Rectal smooth muscle tissue (tissue), 1 donor: ENCODE results near the gene HDGFL2.

ENCODE experiments used
- H3K27ac ChIP-seq: one replicate; pipeline ENCODE4 v1.7.0; 2013; ENCODE audit warnings: low read depth, low read length, inconsistent platforms
- H3K27me3 ChIP-seq: one replicate; pipeline ENCODE4 v1.7.0; 2013; ENCODE audit warnings: low read length; ENCODE audit not compliant: control insufficient read depth, insufficient read depth
- H3K36me3 ChIP-seq: one replicate; pipeline ENCODE4 v1.7.0; 2013; ENCODE audit warnings: low read length; ENCODE audit not compliant: control insufficient read depth, insufficient read depth
- H3K4me1 ChIP-seq: one replicate; pipeline ENCODE4 v1.7.0; 2013; ENCODE audit warnings: low read length; ENCODE audit not compliant: control insufficient read depth, insufficient read depth
- H3K4me3 ChIP-seq: one replicate; pipeline ENCODE4 v1.7.0; 2013; ENCODE audit warnings: low read length
- H3K9ac ChIP-seq: one replicate; pipeline ENCODE4 v1.7.0; 2013; ENCODE audit warnings: low read length

HDGFL2 gene

GRCh38 chr19:4457654-4458395 lies 14.3 kb upstream of the HDGFL2 start, which contains the start of gene UBXN6:
Gene UBXN6, minus strand, starts transcription at chr19:4457794. Its CDS starts 97 bp downstream, at chr19:4457697.
- Histone ChIP-seq H3K27ac (peak within 1 kb of the TSS; percentile 82), H3K4me3 (peak within 1 kb of the TSS; percentile 84), H3K27me3 (no peaks in the 10 kb centered on the region), H3K9ac (peak within 1 kb of the TSS; percentile 2), H3K36me3 (peaks cover 12% of the 10 kb centered on the region), H3K4me1 (peaks cover 11% of the 10 kb centered on the region)

DNA sequence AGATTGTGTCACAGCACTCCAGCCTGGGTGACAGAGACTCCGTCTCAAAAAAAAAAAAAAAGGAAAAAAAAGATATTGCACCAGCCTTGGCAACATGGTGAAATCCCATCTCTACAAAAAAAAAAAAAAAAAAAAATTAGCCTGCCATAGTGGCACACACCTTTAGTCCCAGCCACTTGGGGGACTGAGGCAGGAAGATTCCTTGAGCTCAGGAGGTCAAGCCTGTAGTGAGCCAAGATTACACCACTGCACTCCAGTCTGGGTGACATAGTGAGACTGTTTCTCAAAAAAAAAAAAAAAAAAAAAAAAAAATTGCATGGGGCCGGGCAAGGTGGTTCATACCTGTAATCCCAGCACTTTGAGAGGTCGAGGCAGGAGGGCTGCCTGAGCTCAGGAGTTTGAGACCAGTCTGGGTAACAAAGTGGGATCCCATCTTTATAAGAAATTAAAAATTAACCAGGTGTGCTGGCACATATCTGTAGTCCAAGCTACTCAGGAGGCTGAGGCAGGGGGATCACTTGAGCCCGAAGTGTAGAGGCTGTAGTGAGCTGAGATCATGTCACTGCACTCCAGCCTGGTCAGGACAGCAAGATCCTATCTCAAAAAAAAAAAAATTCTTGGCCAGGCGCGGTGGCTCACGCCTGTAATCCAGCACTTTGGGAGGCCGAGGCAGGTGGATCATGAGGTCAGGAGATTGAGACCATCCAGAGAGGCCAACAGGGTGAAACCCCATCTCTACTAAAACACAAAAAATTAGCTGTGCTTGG lies 7.1 kb upstream of the HDGFL2 start:
- Histone ChIP-seq H3K9ac (no peak overlapping the region), H3K4me1 (no peaks in the 10 kb centered on the region), H3K27me3 (no peaks in the 10 kb centered on the region), H3K4me3 (no peak overlapping the region), H3K36me3 (no peaks in the 10 kb centered on the region), H3K27ac (no peak overlapping the region)

DNA sequence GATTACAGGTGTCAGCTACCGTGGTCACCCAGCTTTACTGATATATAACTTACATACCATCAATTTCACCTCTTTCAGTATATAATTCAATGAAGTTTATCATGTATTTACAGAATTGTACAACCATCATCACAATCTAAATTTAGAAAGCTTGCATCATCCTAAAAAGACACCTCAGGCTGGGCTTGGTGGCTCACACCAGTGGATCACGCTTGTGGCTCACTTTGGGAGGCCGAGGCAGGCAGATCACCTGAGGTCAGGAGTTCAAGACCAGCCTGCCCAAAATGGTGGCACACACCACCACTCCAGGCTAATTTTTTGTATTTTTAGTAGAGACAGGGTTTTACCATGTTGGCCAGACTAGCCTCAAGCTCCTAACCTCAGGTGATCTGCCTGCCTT lies 4.3 kb upstream of the HDGFL2 start:
- no peak overlapping the region for H3K9ac ChIP-seq
- no peak overlapping the region for H3K4me3 ChIP-seq
- no peaks in the 10 kb centered on the region for H3K4me1 ChIP-seq
- H3K36me3 ChIP-seq = no peaks in the 10 kb centered on the region
- no peak overlapping the region for H3K27ac ChIP-seq
- no peaks in the 10 kb centered on the region for H3K27me3 ChIP-seq

- peaks cover 2% of the 10 kb centered on the region for H3K36me3 ChIP-seq
- peaks cover 7% of the 10 kb centered on the region for H3K4me1 ChIP-seq
- H3K27ac ChIP-seq = peak overlapping the region; percentile 91
- H3K9ac ChIP-seq = peak overlapping the region; percentile 62
- H3K27me3 ChIP-seq = no peaks in the 10 kb centered on the region
- peak overlapping the region; percentile 78 for H3K4me3 ChIP-seq
Observed at GRCh38 chr19:4471403-4472173, 509 bp upstream of the HDGFL2 start.

- H3K27ac ChIP-seq = peak overlapping the region; percentile 7
Observed at GRCh38 chr19:4473011-4473762, 1.1 kb downstream of the HDGFL2 start.

DNA sequence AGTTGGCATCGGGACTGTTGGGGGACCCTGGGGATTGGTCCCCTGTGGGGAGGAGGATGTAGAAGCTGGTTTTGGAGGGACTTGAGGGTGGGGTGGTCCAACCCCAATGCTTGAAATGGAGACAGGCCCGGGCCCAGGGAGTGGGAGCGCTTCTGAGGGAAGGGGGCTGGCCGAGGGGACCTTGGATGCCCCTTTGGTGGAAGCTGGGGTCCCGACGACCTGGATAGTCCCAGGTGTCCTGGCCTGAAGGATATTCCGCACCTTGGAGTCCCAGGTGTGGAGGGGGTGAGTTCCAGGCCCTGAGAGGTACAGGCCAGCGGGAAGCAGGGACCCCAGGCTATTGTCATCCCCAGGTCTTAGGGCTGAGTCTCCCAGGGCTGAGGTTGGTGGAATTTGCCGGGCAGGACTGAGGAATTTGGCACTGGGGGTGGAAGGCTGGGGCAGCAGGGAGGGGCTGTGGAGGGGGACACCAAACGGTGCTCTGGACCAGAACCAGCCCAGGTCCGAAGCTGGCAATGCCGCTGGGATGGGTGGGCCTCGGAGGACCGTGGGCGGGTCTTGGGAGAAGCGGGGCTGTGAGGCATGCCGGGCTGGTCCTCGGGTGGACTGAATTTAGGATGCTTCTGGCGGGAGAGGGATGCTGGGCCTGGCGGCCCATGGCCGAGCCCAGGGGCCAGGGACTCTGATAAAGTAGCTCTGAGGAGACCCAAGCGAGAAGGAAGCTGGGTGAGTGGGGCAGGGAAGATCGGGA lies 1.8 kb downstream of the HDGFL2 start:
- Histone ChIP-seq H3K4me3 (peak overlapping the region; percentile 54), H3K36me3 (peaks cover 3% of the 10 kb centered on the region), H3K27ac (no peak overlapping the region), H3K27me3 (no peaks in the 10 kb centered on the region), H3K9ac (no peak overlapping the region), H3K4me1 (peaks cover 7% of the 10 kb centered on the region)

More at GRCh38 chr19:4473011-4473762, 1.1 kb downstream of the HDGFL2 start:
- Histone ChIP-seq H3K9ac (peak overlapping the region; percentile 21), H3K36me3 (peaks cover 3% of the 10 kb centered on the region), H3K27me3 (no peaks in the 10 kb centered on the region), H3K4me1 (peaks cover 7% of the 10 kb centered on the region), H3K4me3 (peak overlapping the region; percentile 73)

DNA sequence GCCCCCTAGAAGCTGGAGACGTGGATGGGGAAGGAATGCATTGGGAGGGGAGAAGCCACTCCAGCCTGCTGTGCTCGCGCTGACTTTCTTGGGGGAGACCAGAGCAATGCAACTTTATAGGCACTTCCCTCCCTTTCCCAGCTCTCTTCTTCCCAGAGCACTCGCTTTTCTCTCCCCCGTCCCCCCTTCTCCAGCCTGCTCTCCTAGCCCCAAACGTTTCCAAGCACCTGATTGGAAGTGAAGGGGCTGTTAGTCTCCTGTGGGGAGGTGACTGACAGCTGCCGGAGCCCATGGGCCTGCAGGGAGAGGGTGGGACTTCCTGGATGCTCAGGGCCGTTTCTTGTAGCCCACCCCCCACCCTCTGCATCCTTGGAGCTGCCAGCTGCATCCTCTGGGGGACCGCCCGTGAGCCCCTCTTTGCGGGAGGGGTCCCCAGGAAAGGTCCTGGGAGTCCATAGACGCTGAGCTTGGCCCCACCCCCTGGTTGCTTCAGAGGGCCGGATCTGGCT lies 2.5 kb downstream of the HDGFL2 start:
- no peak overlapping the region for H3K27ac ChIP-seq
- H3K27me3 ChIP-seq = no peaks in the 10 kb centered on the region
- peaks cover 3% of the 10 kb centered on the region for H3K36me3 ChIP-seq
- H3K4me1 ChIP-seq = peaks cover 7% of the 10 kb centered on the region
- H3K4me3 ChIP-seq = peak overlapping the region; percentile 54
- no peak overlapping the region for H3K9ac ChIP-seq

- Histone ChIP-seq H3K4me3 (no peak overlapping the region), H3K27ac (no peak overlapping the region), H3K9ac (no peak overlapping the region), H3K4me1 (peaks cover 7% of the 10 kb centered on the region), H3K36me3 (peaks cover 3% of the 10 kb centered on the region), H3K27me3 (no peaks in the 10 kb centered on the region)
Observed at GRCh38 chr19:4477034-4477801, 5.1 kb downstream of the HDGFL2 start.

DNA sequence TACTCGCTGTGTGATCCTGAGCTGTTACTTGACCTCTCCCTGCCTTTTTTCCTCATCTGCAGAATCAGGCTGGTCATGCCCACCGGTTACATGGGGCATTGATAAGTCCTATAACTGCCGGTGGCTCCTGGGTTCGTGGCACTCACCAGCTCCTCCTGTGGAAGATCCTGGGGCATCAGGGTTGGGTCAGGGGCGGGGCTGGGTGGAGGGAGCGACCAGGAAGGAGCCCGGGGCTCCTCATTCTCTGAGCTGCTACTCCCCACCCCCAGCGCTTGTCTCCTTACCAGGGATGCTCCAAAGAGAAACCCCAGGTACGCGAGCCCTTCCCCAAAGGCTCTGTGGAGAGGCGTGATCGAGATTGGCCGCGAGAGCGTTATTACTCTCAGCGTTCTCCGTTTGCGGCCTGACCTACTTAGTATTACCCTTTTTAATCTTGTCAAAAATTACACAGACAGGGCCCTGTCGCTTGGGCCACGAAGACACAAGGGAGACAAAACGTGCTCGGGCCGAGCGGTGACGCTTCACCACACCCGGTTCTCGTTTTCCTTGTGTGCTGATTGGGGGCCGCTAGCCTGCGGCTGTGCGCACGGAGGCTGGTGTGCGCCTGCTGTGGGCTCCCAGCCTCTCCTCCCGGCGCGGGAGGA lies 10.7 kb downstream of the HDGFL2 start:
- no peaks in the 10 kb centered on the region for H3K27me3 ChIP-seq
- peaks cover 6% of the 10 kb centered on the region for H3K36me3 ChIP-seq
- no peaks in the 10 kb centered on the region for H3K4me1 ChIP-seq
- H3K9ac ChIP-seq = no peak overlapping the region
- no peak overlapping the region for H3K4me3 ChIP-seq
- H3K27ac ChIP-seq = no peak overlapping the region

GRCh38 chr19:4483385-4483784 lies 11.3 kb downstream of the HDGFL2 start:
- Histone ChIP-seq H3K4me3 (no peak overlapping the region), H3K27ac (no peak overlapping the region), H3K36me3 (peaks cover 6% of the 10 kb centered on the region), H3K27me3 (no peaks in the 10 kb centered on the region), H3K4me1 (no peaks in the 10 kb centered on the region), H3K9ac (no peak overlapping the region)
